SK-MEL-5 (cell line): ENCODE results near the gene DHX40. TPM values are rescaled to one million over a fixed set of nuclear protein-coding genes. Genes with fewer than 3 reads are reported as not detected.
A peak's percentile ranks its signal among the peaks of the same experiment; 100 is the strongest.

Source experiments
- DNase-seq: peaks from one replicate; pipeline ENCODE4 v3.0.0-alpha.2; 2016; ENCODE audit warnings: low read depth, low spot score
- in situ Hi-C: cut with HindIII; loops from 2 replicates; pipeline ENCODE4 v1.10.0; 2016; ENCODE audit warnings: low sequenced_read_pairs, high pct_unique_total_duplicates, low pct_unique_long_range_greater_than_20kb
- total RNA-seq: library from RNA; depleted of rRNA; stranded (reverse); fragments of >200 nt; shearing (Covaris generic); gene quantifications from 2 replicates; pipeline ENCODE4 v1.2.3, GENCODE V29; 2014

The DHX40 gene
- total RNA-seq, 1 experiment from 2014 or later, result 151 TPM

GRCh38 chr17:59619298-59620063, 54.1 kb downstream of the DHX40 start, which contains the start of gene CLTC:
Gene CLTC (plus strand): TSS chr17:59619895. CDS start chr17:59620132, 237 bp downstream.
- DNase-seq, result peak; percentile 99
- in situ Hi-C loops, result loop anchor here (5.0 kb wide), 1 partner anchor 43 kb away; no protein-coding TSS in a partner anchor

GRCh38 chr17:59620064-59620359, 54.6 kb downstream of the DHX40 start:
- in situ Hi-C loops, result loop anchor here (5.0 kb wide), 1 partner anchor 42 kb away; no protein-coding TSS in a partner anchor
- DNase-seq, result no peak

GRCh38 chr17:59620518-59621259, 55.3 kb downstream of the DHX40 start:
- DNase-seq, result peak; percentile 83
- in situ Hi-C loops, result loop anchor here (5.0 kb wide), 1 partner anchor 42 kb away; no protein-coding TSS in a partner anchor

- in situ Hi-C loops, result loop anchor here (5.0 kb wide), 1 partner anchor 41 kb away; no protein-coding TSS in a partner anchor
- no peak for DNase-seq
Measured at GRCh38 chr17:59621771-59622170, 56.4 kb downstream of the DHX40 start.

- in situ Hi-C loops, result loop anchor here (5.0 kb wide), 1 partner anchor 39 kb away; no protein-coding TSS in a partner anchor
Measured at GRCh38 chr17:59623151-59623550, 57.7 kb downstream of the DHX40 start.

GRCh38 chr17:59626756-59627155, 61.3 kb downstream of the DHX40 start:
- in situ Hi-C loops, result no loop called here

More at GRCh38 chr17:59623151-59623550, 57.7 kb downstream of the DHX40 start:
- DNase-seq, result no peak

GRCh38 chr17:59627274-59627673, 61.9 kb downstream of the DHX40 start:
- in situ Hi-C loops, result no loop called here
- no peak for DNase-seq

More at GRCh38 chr17:59626756-59627155, 61.3 kb downstream of the DHX40 start:
- DNase-seq, result no peak

GRCh38 chr17:59627770-59628171, 62.4 kb downstream of the DHX40 start:
- in situ Hi-C loops, result no loop called here
- no peak for DNase-seq

- DNase-seq, result no peak
- in situ Hi-C loops, result no loop called here
Measured at GRCh38 chr17:59629174-59629573, 63.8 kb downstream of the DHX40 start.

- in situ Hi-C loops, result no loop called here
Measured at GRCh38 chr17:59631276-59631675, 65.9 kb downstream of the DHX40 start.

GRCh38 chr17:59632398-59632797, 67.0 kb downstream of the DHX40 start:
- in situ Hi-C loops, result no loop called here
- no peak for DNase-seq

More at GRCh38 chr17:59631276-59631675, 65.9 kb downstream of the DHX40 start:
- DNase-seq, result no peak

- in situ Hi-C loops, result no loop called here
- DNase-seq, result no peak
Measured at GRCh38 chr17:59633658-59634359, 68.4 kb downstream of the DHX40 start.

- DNase-seq, result no peak
- in situ Hi-C loops, result no loop called here
Measured at GRCh38 chr17:59634632-59635541, 69.5 kb downstream of the DHX40 start.

GRCh38 chr17:59637611-59638310, 72.4 kb downstream of the DHX40 start:
- DNase-seq, result no peak
- in situ Hi-C loops, result no loop called here

GRCh38 chr17:59638553-59638952, 73.1 kb downstream of the DHX40 start:
- DNase-seq, result no peak
- in situ Hi-C loops, result no loop called here

- in situ Hi-C loops, result no loop called here
- no peak for DNase-seq
Measured at GRCh38 chr17:59641799-59642484, 76.5 kb downstream of the DHX40 start.
